Gastroesophageal sphincter (tissue), 4 donors: ENCODE measurements around the gene KLF6. TPM values are rescaled to one million over a fixed set of nuclear protein-coding genes. Genes with fewer than 3 reads are reported as not detected.

Source experiments
- ATAC-seq: fragments of 150-250 bp; one replicate; pipeline ENCODE4 v1.9.1; 2016; ENCODE audit warnings: mild to moderate bottlenecking, moderate library complexity
- H3K27ac ChIP-seq, 4 donors: fragments of 200-600 bp; sonication (generic) in 3 of 4; 1 replicate in 3 of 4; 2 replicates in 1 of 4; pipeline ENCODE4 v1.5.1; 2016 to 2019
- H3K27me3 ChIP-seq: fragments of 200-600 bp; sonication (generic); one replicate; pipeline ENCODE4 v1.5.1; 2019
- H3K36me3 ChIP-seq, 2 donors: fragments of 200-600 bp; sonication (generic); one replicate each; pipeline ENCODE4 v1.5.1; 2019; ENCODE audit warnings: control low read depth in 1 of 2
- H3K4me1 ChIP-seq, 3 donors: fragments of 200-600 bp; sonication (generic); 1 replicate in 2 of 3; 2 replicates in 1 of 3; pipeline ENCODE4 v1.5.1; 2016 to 2019; ENCODE audit warnings: control low read depth in 2 of 3
- H3K4me3 ChIP-seq, 2 donors: fragments of 200-600 bp; sonication (generic); one replicate each; pipeline ENCODE4 v1.5.1; 2019; ENCODE audit warnings: mild to moderate bottlenecking in 1 of 2, moderate library complexity in 1 of 2
- H3K9me3 ChIP-seq, 3 donors: fragments of 200-600 bp; sonication (generic); one replicate each; pipeline ENCODE4 v1.5.1; 2017 to 2019; ENCODE audit warnings: control low read depth in 2 of 3
- EP300 ChIP-seq: sonication (generic); formaldehyde crosslinking; IDR thresholded peaks from one replicate; pipeline ENCODE4 v1.6.1; 2017; ENCODE audit warnings: antibody characterized with exemption, mild to moderate bottlenecking
- POLR2A ChIP-seq, 2 donors: fragments of 450-650 bp; IDR thresholded peaks; one replicate each; pipeline ENCODE4 v1.6.1; 2017; ENCODE audit warnings: antibody characterized with exemption in 2 of 2, mild to moderate bottlenecking in 2 of 2, moderate library complexity in 1 of 2
- POLR2AphosphoS5 ChIP-seq: sonication (generic); formaldehyde crosslinking; IDR thresholded peaks from one replicate; pipeline ENCODE4 v1.6.1; 2017; ENCODE audit warnings: antibody characterized with exemption
- WGBS, 2 donors: methylation state at CpG; one replicate each; pipeline ENCODE4 v1.1.5; 2018; ENCODE audit warnings: low coverage in 1 of 2; 5-methylcytosine and 5-hydroxymethylcytosine counted together
- total RNA-seq, 4 donors: library from RNA; depleted of rRNA; stranded (reverse); fragments of >200 nt; gene quantifications; one replicate each; pipeline ENCODE4 v1.1.0, GENCODE V29; 2016
- TF ChIP-seq, protein P1 (sequence below), 4 experiments: fragments of 200-600 bp in 2 of 4; fragments of 450-650 bp in 2 of 4; sonication (generic) in 1 of 4; IDR thresholded peaks; one replicate each; pipeline ENCODE4 v1.5.1; 2017 to 2019; ENCODE audit warnings: antibody characterized with exemption in 4 of 4, mild to moderate bottlenecking in 2 of 4, moderate library complexity in 2 of 4

The KLF6 gene
- total RNA-seq, 4 donors from 2014 or later: 90.3 to 113 (median 105) TPM

DNA sequence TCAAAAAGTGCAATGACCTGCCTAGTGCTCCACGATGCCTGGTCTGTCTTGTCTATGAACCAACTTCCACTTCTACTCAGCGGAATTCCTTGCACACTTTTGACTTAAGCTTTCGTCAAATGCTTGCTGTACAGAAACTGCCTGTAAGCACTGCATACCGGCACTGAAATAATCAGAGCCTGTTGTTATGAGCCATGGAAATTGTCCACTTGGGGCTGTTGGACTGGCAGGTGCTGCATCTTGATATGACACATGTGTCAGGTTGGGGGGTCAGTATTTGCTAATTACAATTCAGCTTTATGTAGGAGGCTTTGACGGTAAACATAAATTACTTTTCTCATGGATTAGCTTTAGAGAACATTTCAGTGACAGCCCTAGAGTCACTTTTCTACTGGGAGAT is 32.0 kb upstream of the KLF6 start:
- Histone ChIP-seq H3K27ac (no peak overlapping the region), H3K27me3 (no peaks in the 10 kb centered on the region), H3K9me3 (no peaks in the 10 kb centered on the region), H3K36me3 (no peaks in the 10 kb centered on the region), H3K4me1 (peaks cover 0 to 4% (median 0%) of the 10 kb centered on the region in 3 donors), H3K4me3 (no peak overlapping the region)
- TF ChIP-seq, protein P1, sequence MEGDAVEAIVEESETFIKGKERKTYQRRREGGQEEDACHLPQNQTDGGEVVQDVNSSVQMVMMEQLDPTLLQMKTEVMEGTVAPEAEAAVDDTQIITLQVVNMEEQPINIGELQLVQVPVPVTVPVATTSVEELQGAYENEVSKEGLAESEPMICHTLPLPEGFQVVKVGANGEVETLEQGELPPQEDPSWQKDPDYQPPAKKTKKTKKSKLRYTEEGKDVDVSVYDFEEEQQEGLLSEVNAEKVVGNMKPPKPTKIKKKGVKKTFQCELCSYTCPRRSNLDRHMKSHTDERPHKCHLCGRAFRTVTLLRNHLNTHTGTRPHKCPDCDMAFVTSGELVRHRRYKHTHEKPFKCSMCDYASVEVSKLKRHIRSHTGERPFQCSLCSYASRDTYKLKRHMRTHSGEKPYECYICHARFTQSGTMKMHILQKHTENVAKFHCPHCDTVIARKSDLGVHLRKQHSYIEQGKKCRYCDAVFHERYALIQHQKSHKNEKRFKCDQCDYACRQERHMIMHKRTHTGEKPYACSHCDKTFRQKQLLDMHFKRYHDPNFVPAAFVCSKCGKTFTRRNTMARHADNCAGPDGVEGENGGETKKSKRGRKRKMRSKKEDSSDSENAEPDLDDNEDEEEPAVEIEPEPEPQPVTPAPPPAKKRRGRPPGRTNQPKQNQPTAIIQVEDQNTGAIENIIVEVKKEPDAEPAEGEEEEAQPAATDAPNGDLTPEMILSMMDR (IDR thresholded peaks at IDR 0.05): no peak
- TF ChIP-seq POLR2AphosphoS5 (no peak), POLR2A (IDR thresholded peaks at IDR 0.05) (no peak), EP300 (no peak)
- ATAC-seq: no peak
- WGBS, 2 donors: 91 to 95% methylated on average over 4 to 5 of the region's 5 CpGs

DNA sequence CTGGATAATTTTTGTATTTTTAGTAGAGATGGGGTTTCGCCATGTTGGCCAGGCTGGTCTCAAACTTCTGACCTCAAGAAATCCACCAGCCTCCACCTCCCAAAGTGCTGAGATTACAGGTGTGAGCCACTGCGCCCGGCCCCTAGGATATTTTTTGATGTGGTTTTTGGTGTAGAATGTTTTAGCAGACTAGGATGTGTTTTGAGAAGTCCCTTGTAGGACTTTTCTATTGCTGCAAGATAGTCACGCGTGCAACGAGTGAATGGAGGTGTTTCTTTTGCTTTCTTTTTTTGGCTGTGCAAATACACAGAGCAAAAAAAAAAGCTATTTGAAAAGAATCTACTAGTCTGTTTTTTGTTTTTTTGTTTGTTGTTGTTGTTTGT is 29.8 kb upstream of the KLF6 start:
- H3K36me3 ChIP-seq: no peaks in the 10 kb centered on the region
- no peak overlapping the region for H3K4me3 ChIP-seq
- H3K27ac ChIP-seq: no peak overlapping the region
- TF ChIP-seq EP300 (no peak), POLR2A (IDR thresholded peaks at IDR 0.05) (no peak), POLR2AphosphoS5 (no peak)
- WGBS, 2 donors: 97% methylated on average over 5 to 6 of the region's 6 CpGs
- ATAC-seq: no peak
- H3K9me3 ChIP-seq: no peaks in the 10 kb centered on the region
- no peaks in the 10 kb centered on the region for H3K27me3 ChIP-seq
- peaks cover 0 to 25% (median 11%) of the 10 kb centered on the region in 3 donors for H3K4me1 ChIP-seq

DNA sequence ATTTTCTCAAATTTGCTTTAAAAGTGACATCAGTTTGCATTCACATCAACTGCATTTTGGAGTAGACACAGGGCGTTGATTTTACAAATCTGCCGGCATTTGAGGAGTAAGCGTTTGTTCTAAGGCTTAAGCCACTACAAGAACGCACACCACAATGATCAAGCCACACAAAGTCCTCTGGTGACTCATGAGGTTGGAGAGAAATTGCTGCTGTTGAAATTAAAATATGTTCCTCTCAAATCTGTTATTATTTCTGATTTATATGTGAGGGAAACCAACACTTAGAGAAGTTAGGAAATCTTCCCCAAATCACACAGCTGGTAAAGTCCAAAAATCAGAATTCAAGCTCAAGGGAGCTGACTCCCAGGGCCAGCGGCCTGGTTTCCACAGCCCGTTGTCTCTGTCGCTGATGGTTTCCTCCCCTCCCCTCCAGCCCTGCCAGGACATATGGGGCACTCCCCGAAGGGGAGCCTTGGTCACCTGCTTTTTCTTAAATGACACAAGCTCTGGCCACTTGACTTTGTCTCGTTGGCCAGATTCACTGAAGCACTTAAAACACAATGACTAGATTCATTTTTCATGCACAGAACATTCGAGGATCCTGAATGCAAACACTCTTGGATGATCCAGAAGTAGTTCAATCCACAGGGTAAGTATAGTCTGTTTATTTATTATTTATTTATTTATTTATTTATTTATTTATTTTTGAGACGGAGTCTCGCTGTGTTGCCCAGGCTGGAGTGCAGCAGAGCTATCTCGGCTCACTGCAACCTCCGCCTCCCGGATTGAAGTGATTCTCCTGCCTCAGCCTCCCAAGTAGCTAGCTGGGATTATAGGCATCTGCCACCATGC is 29.2 kb upstream of the KLF6 start:
- H3K27ac ChIP-seq: no peak overlapping the region
- no peaks in the 10 kb centered on the region for H3K36me3 ChIP-seq
- no peak for ATAC-seq
- 82 to 90% methylated on average over 9 to 10 of the region's 15 CpGs for WGBS, 2 donors
- TF ChIP-seq POLR2A (IDR thresholded peaks at IDR 0.05) (no peak), EP300 (no peak), POLR2AphosphoS5 (no peak)
- TF ChIP-seq, protein P1 (IDR thresholded peaks at IDR 0.05): no peak
- peaks cover 0 to 31% (median 15%) of the 10 kb centered on the region in 3 donors for H3K4me1 ChIP-seq
- H3K4me3 ChIP-seq: no peak overlapping the region
- H3K27me3 ChIP-seq: no peaks in the 10 kb centered on the region
- no peaks in the 10 kb centered on the region for H3K9me3 ChIP-seq

DNA sequence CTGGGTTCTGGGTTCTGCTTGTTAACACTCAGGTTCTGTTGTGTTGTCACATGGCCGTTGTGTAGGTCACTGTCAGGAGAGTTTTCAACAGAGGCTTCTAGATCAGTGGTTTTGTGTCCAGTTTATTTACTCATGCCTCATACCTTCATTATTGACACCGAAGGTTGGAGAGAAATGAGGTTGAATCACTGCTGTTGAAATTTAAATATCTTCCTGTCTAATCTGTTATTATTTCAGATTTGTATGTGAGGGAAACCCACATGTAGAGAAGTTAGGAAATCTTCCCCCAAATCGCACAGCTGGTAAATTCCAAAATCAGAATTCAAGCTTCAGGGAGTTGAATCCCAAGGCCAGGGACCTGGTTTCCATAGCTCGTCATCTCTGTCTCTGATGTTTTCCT is 28.3 kb upstream of the KLF6 start:
- no peak for ATAC-seq
- no peaks in the 10 kb centered on the region for H3K27me3 ChIP-seq
- 86 to 98% methylated on average over 4 of the region's 4 CpGs for WGBS, 2 donors

DNA sequence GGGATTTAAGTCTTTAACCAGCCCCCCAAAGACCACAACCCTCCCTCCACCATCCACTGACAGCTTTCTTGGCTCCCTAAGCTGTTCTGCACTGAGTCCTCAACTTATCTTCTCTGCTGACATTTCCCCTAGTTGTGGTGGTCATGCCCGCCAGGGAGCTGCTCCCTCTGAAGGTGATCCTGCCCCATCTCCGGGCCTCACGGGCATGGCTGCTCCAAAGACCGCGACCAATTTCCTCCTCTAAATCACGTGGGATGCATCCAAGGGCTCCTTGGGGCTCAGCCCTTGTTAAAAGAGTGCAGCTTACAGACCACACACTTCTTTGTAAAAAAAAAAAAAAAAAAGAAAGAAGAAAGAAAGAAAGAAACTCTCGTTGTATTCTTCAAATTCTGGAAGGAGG is 27.1 kb upstream of the KLF6 start:
- peaks cover 0 to 52% (median 30%) of the 10 kb centered on the region in 3 donors for H3K4me1 ChIP-seq
- no peak for ATAC-seq

More for the DNA sequence above, 28.3 kb upstream of the KLF6 start:
- Histone ChIP-seq H3K4me1 (peaks cover 0 to 41% (median 20%) of the 10 kb centered on the region in 3 donors), H3K9me3 (no peaks in the 10 kb centered on the region), H3K4me3 (no peak overlapping the region), H3K36me3 (no peaks in the 10 kb centered on the region), H3K27ac (no peak overlapping the region)
- TF ChIP-seq POLR2A (IDR thresholded peaks at IDR 0.05) (no peak), POLR2AphosphoS5 (no peak), EP300 (no peak)
- TF ChIP-seq, protein P1 (IDR thresholded peaks at IDR 0.05): no peak

More for the DNA sequence above, 27.1 kb upstream of the KLF6 start:
- TF ChIP-seq, protein P1 (IDR thresholded peaks at IDR 0.05): no peak
- TF ChIP-seq EP300: no peak
- TF ChIP-seq POLR2AphosphoS5: no peak
- no peak for TF ChIP-seq POLR2A (IDR thresholded peaks at IDR 0.05)
- H3K27me3 ChIP-seq: no peaks in the 10 kb centered on the region
- 60 to 74% methylated on average over 1 to 2 of the region's 7 CpGs for WGBS, 2 donors
- no peaks in the 10 kb centered on the region for H3K36me3 ChIP-seq
- H3K9me3 ChIP-seq: no peaks in the 10 kb centered on the region
- peak overlapping the region; percentile 76 to 83 (median 81) for H3K27ac ChIP-seq
- H3K4me3 ChIP-seq: no peak overlapping the region
